ENCODE measurements around the gene BTBD9.

DNA sequence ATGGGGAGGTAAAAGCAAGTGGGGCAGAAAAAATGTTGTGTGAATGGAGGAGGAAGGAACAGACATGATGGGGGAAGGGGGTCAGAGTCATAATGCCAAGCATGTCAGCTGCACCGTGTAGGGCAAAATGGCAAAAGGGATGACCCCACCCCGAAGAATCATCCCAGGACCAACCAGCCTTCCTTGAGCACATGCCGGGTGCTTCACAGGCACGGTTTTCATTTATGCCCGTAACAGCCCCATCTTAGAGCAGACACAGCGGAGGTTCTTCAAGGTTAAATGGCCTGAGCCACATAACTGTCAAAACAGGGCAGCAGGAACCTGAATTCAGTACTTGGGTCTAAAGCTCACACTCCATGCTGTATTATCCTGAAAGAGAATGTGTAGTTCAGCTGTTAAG lies 498.0 kb downstream of the BTBD9 start:
- TF ChIP-seq, protein P1, sequence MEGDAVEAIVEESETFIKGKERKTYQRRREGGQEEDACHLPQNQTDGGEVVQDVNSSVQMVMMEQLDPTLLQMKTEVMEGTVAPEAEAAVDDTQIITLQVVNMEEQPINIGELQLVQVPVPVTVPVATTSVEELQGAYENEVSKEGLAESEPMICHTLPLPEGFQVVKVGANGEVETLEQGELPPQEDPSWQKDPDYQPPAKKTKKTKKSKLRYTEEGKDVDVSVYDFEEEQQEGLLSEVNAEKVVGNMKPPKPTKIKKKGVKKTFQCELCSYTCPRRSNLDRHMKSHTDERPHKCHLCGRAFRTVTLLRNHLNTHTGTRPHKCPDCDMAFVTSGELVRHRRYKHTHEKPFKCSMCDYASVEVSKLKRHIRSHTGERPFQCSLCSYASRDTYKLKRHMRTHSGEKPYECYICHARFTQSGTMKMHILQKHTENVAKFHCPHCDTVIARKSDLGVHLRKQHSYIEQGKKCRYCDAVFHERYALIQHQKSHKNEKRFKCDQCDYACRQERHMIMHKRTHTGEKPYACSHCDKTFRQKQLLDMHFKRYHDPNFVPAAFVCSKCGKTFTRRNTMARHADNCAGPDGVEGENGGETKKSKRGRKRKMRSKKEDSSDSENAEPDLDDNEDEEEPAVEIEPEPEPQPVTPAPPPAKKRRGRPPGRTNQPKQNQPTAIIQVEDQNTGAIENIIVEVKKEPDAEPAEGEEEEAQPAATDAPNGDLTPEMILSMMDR (IDR thresholded peaks at IDR 0.05; ENCODE audit: low read depth, low read length, poor library complexity, severe bottlenecking): no peak
- no peak for TF ChIP-seq EZH2phosphoT487 (IDR thresholded peaks at IDR 0.05; ENCODE audit: borderline replicate concordance, low read length)

Data from DOHH2 (cell line).